Neutrophil (primary cell): ENCODE data around the gene NDUFA8.
A peak's percentile ranks its signal among the peaks of the same experiment; 100 is the strongest.

Source experiments
- H3K27ac ChIP-seq: fragments of 200-600 bp; sonication (generic); 2 replicates; pipeline ENCODE4 v1.5.1; 2016; ENCODE audit warnings: mild to moderate bottlenecking, moderate library complexity
- H3K27me3 ChIP-seq: fragments of 200-600 bp; sonication (generic); 2 replicates; pipeline ENCODE4 v1.6.0; 2016; ENCODE audit warnings: mild to moderate bottlenecking
- H3K36me3 ChIP-seq: fragments of 200-600 bp; sonication (generic); 2 replicates; pipeline ENCODE4 v1.5.1; 2017
- H3K4me1 ChIP-seq, 2 experiments: fragments of 200-600 bp in 1 of 2; sonication (generic) in 1 of 2; 1 replicate in 1 of 2; 2 replicates in 1 of 2; pipeline versions ENCODE4 v1.5.1 to v1.6.1; 2013 to 2016; ENCODE audit warnings: low read depth in 1 of 2, low read length in 1 of 2, mild to moderate bottlenecking in 1 of 2, moderate library complexity in 1 of 2; ENCODE audit not compliant: control insufficient read depth in 1 of 2, insufficient read depth in 1 of 2
- H3K4me3 ChIP-seq, 2 experiments: fragments of 200-600 bp in 1 of 2; sonication (generic) in 1 of 2; 1 replicate in 1 of 2; 2 replicates in 1 of 2; pipeline ENCODE4 v1.5.1; 2013 to 2016; ENCODE audit warnings: low read depth in 1 of 2, low read length in 1 of 2, mild to moderate bottlenecking in 1 of 2, moderate library complexity in 1 of 2
- H3K9me3 ChIP-seq: fragments of 200-600 bp; sonication (generic); 2 replicates; pipeline ENCODE4 v1.5.1; 2016
- CTCF ChIP-seq: fragments of 200-600 bp; sonication (generic); IDR thresholded peaks from 2 replicates; pipeline ENCODE4 v1.5.1; 2016; ENCODE audit warnings: antibody characterized with exemption

Gene NDUFA8

DNA sequence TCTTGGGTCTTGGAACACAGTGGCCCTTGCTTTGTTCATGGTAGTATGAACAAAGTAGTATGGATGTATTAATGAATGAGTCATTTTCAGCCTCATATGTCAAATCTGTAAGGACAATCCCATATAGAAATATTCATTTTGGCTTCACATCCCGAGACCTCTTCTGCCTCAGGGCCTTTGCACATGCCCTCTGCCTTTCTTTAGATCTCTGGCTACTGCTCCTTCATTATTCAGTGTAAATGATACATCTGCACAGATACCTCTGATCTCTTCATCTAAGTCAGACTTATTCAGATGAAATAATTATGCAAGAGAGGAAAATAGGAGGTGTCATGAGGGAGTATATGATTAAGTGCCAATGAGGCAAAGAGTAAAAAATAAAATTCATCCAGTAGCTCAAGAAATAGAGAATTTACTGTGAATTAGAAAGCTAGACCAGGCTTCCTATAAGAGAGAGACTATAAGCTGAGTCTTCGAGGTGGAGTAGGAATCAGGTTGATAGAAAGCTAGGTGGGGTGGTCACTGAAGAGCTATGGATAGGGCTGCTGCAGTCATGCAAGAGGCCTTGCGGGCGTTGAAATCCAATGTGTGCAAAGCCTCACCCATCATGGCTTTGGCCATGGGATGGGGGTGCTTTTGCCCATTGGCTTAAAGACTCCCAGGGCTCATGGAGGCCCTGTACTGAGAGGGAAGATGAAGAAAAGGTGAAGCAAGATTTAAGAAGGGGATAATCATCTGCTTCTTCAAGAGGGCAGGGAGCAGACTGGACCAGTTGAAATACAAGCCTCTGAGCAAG is 62.8 kb downstream of the NDUFA8 start:
- TF ChIP-seq CTCF = no peak
- Histone ChIP-seq H3K27ac (no peak overlapping the region), H3K4me1 (peaks cover 22 to 26% of the 10 kb centered on the region in 2 experiments), H3K36me3 (no peaks in the 10 kb centered on the region), H3K9me3 (no peaks in the 10 kb centered on the region), H3K4me3 (no peak overlapping the region), H3K27me3 (peaks cover 16% of the 10 kb centered on the region)

GRCh38 chr9:122095010-122095767 is 64.4 kb downstream of the NDUFA8 start:
- Histone ChIP-seq H3K27me3 (peaks cover 16% of the 10 kb centered on the region), H3K9me3 (no peaks in the 10 kb centered on the region), H3K4me3 (peak overlapping the region in 1 of 2 experiments; percentile 16), H3K27ac (no peak overlapping the region), H3K36me3 (no peaks in the 10 kb centered on the region), H3K4me1 (peaks cover 25 to 27% of the 10 kb centered on the region in 2 experiments)
- TF ChIP-seq CTCF = peak; percentile 38
